NCI-H446 (cell line): ENCODE data around the gene ENAH.

Experiments used
- DNase-seq, 2 experiments: peaks; one replicate each; lab custom pipeline; 2025; lab: John Stamatoyannopoulos, UW

The ENAH gene

GRCh38 chr1:225559902-225560301, 93.0 kb downstream of the ENAH start:
- no peak for DNase-seq

- no peak for DNase-seq
These were observed 93.6 kb downstream of the ENAH start for GRCh38 chr1:225559326-225559725.

- no peak for DNase-seq
These were observed 96.2 kb downstream of the ENAH start for GRCh38 chr1:225556694-225557093.

- DNase-seq, result no peak
These were observed 97.1 kb downstream of the ENAH start for GRCh38 chr1:225555821-225556220.

GRCh38 chr1:225554216-225554812, 98.6 kb downstream of the ENAH start:
- DNase-seq, result peak in 1 of 2 experiments; percentile 52

- no peak for DNase-seq
These were observed 103.1 kb downstream of the ENAH start for GRCh38 chr1:225549821-225550220.

GRCh38 chr1:225548140-225548857, 104.6 kb downstream of the ENAH start:
- DNase-seq, result no peak

- no peak for DNase-seq
These were observed 107.3 kb downstream of the ENAH start for GRCh38 chr1:225545649-225546048.

GRCh38 chr1:225544924-225545323, 108.0 kb downstream of the ENAH start:
- DNase-seq, result no peak

- no peak for DNase-seq
These were observed 108.7 kb downstream of the ENAH start for GRCh38 chr1:225544263-225544662.

- no peak for DNase-seq
These were observed 109.6 kb downstream of the ENAH start for GRCh38 chr1:225543350-225543749.

- no peak for DNase-seq
These were observed 111.5 kb downstream of the ENAH start for GRCh38 chr1:225541383-225541782.

GRCh38 chr1:225539575-225539974, 113.3 kb downstream of the ENAH start:
- DNase-seq, result no peak

- no peak for DNase-seq
These were observed 113.9 kb downstream of the ENAH start for GRCh38 chr1:225539069-225539468.

GRCh38 chr1:225537554-225538251, 115.2 kb downstream of the ENAH start:
- no peak for DNase-seq

GRCh38 chr1:225535280-225535679, 117.6 kb downstream of the ENAH start:
- no peak for DNase-seq

GRCh38 chr1:225534772-225535171, 118.2 kb downstream of the ENAH start:
- DNase-seq, result no peak

- DNase-seq, result no peak
These were observed 118.8 kb downstream of the ENAH start for GRCh38 chr1:225534135-225534534.

- DNase-seq, result no peak
These were observed 119.7 kb downstream of the ENAH start for GRCh38 chr1:225533238-225533637.

GRCh38 chr1:225532240-225532944, 120.5 kb downstream of the ENAH start:
- no peak for DNase-seq

GRCh38 chr1:225529726-225530125, 123.2 kb downstream of the ENAH start:
- no peak for DNase-seq

GRCh38 chr1:225527575-225527974, 125.3 kb downstream of the ENAH start:
- DNase-seq, result no peak

- peak; percentile 88 to 95 for DNase-seq
These were observed 126.0 kb downstream of the ENAH start for GRCh38 chr1:225526878-225527277.
